ENCODE results near the gene MRPL45. TPM values are rescaled to one million over a fixed set of nuclear protein-coding genes. Genes with fewer than 3 reads are reported as not detected.
"Not testable (repeated sequence)": the region's sequence is repeated elsewhere in the genome, so short reads cannot be mapped to it uniquely, and the experiment has no call there.

MRPL45 gene
- 10 to 100 TPM; 57.6 to 68.1 (median 63.6) TPM for polyA plus RNA-seq (ENCODE audit: insufficient read length in 4 of 4)

- peak; percentile 82 to 95 (median 92) for DNase-seq (ENCODE audit: low read depth in 4 of 4, low spot score in 2 of 4)
Observed at GRCh38 chr17:38296834-38297517, at the start of gene MRPL45. Gene MRPL45, plus strand, starts transcription at chr17:38297168. Its CDS starts 16 bp downstream, at chr17:38297184.

GRCh38 chr17:38253191-38253590 lies 43.8 kb upstream of the MRPL45 start:
- DNase-seq (ENCODE audit: low read depth in 4 of 4, low spot score in 2 of 4): not testable (repeated sequence)

DNA sequence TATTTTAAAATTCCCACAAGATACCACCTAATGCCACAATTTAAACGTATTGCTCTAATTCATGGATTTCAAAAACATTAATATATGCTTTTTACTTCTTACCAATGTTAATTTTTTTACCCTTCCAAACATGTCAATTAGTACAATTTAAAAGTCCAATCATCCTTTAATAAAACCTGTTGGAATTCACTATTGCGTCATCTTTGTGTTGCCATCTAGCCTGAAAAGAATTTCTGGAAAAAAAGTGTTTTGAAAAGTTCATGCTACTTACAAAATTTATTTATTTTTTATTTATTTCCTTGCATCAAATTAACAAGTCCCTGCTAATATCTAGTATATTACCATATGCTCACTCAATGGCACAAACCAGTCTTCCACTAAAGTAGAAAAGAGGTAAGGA lies 42.6 kb upstream of the MRPL45 start:
- not testable (repeated sequence) for DNase-seq (ENCODE audit: low read depth in 4 of 4, low spot score in 2 of 4)

DNA sequence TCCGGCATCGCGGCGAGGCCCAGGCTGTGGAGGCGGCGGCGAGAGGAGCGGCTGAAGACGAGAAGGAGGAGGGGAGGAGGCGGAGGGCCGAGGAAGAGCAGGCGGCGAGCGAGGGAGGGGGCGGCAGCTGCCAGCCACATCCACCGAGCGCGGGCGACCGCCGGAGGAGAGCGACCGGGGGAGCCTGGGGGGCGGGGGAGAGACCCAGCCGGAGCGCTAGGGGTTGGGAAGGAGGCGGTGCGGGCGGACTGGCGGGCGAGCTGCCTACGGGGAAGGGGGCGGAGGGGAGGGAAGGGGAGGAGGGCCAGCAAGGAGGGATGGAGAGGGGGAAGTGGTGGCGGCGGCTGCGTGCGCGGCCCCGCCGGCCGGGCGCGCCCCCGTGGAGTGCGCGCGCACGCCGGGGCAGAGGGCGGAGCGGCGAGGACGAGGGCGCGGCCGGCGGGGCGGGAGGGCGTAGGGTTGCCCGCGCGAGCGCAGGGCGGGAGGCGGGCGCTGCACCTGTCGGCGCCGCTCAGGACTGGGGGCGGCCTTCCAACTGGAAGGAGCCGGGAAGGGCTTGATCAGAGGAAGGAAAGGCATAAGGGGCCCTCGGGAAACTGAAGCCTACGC lies 39.9 kb upstream of the MRPL45 start:
- peak in 3 of 4 donors; percentile 32 to 47 (median 44) for DNase-seq (ENCODE audit: low read depth in 4 of 4, low spot score in 2 of 4)

DNA sequence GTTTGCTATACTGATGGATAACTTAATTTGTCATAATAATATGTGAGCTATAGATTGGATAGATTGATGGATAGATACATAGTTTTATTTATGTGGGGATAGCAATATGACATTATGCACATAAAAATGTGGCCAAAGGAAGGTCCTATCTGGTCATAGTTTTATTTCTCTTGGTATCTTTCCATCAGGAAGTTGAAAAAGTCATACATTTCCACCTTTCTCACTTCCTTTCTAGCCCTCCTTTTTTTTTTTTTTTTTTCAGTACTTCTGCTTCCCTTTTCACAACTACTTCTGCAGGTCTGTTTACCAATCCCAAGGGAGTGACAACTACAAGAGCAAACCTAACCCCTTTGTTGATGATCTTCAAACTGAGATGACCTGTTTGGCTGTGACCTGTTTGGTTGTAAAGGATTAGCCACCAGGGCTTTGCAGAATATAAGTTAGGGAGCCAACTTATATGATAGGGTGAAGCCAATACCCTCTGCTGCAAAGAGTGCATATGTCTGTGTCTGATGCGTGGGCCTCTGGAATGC lies 30.9 kb upstream of the MRPL45 start:
- not testable (repeated sequence) for DNase-seq (ENCODE audit: low read depth in 4 of 4, low spot score in 2 of 4)

DNA sequence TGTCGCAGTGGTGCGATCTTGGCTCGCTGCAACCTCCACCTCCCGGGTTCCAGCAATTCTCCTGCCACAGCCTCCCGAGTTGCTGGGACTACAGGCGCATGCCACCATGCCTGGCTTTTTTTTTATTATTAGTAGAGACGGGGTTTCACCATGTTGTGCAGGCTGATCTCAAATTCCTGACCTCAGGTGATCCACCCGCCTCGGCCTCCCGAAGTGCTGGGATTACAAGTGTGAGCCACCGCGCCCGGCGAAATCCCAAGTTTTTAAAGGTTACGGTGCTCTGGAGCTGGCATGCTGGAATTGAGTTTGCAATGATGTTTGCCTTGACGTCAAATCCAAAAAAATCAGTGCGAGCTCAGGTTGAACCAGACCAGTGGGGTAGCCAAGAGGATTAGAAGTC lies 30.4 kb upstream of the MRPL45 start:
- not testable (repeated sequence) for DNase-seq (ENCODE audit: low read depth in 4 of 4, low spot score in 2 of 4)

DNA sequence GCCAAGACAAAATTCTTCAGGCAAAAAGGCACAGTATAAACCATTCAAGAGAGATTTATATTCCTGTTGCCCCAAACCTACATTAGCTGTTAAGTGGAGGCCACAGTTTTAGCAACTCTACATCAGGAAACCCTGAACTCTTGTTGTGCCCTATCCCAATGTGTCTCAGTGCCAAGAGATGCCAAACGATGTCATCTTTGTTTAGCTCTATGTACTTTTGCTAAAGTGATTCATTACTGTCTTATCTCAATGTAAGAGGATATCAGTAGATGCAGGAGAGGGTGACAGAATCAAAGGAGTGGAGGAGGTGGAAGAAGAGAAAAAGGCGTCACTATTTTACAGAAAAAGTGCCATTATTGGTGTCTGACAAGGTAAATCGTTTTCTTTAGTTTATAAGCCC lies 28.8 kb upstream of the MRPL45 start:
- DNase-seq (ENCODE audit: low read depth in 4 of 4, low spot score in 2 of 4): not testable (repeated sequence)

DNA sequence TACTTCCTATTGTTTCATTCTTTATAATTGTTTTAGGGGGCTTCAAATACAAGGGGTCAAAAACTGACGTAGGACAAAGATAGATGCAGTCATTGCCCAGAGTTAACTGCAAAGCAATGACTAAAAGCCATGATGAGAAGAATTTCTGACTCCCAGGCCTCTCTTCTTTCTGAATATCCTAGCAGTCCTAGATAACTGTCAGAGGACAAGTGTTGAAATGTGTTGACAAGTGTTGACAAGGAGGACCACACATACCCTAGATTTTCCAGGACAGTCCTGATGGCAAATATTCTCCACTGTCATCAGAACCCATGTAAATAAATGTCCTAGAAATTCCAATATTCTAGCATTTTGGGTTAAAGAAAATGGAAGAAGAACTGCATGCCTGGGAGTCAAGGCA lies 27.9 kb upstream of the MRPL45 start:
- not testable (repeated sequence) for DNase-seq (ENCODE audit: low read depth in 4 of 4, low spot score in 2 of 4)

DNA sequence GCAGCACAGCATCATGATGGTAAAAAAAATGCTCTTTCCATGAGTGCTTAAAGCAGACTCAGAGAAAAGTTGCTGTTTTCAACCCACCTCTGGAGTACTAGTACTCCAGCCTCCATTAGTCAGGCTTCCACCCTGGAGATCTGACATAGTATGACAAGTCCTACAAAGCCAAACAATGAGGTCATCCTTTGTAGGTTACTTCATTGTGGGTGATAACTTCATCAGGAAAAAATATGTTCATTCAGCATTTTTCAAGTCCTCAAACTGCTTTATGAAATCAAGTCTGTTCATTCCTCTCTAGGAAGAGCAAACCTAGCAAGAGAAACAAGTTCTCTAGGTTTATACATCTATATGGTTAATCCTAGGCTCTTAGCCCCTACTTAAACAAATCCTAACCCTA lies 27.4 kb upstream of the MRPL45 start:
- not testable (repeated sequence) for DNase-seq (ENCODE audit: low read depth in 4 of 4, low spot score in 2 of 4)

GRCh38 chr17:38285994-38286393 lies 11.0 kb upstream of the MRPL45 start:
- DNase-seq (ENCODE audit: low read depth in 4 of 4, low spot score in 2 of 4): not testable (repeated sequence)

DNA sequence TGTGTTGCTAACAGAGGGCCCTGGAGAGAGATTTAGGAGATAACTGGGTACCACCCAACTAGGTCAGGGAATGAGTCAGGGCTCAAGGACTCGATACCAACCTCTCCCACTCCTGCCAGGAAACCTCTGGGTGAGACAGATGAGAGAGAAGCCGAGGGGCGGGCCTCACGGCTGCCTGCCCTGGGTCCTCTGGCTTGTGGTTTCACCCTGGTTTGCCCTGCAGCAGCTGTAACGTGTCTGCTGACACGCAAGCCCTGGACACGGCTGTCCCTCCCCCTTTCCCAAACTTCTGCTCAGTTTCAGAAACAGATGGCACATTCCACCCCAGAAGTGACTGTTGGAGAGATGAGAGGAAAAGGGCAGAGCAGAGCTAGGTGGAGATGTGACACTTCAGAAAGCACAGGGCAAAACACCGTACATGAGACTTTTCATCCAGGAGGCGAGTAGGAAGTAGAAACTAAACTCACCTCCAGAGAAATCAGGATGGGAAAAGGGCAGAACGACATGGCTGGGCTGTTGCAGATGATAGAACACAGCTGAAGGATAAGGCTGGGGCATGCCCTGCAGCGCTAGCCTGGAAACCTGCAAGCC lies 10.4 kb upstream of the MRPL45 start:
- peak; percentile 18 to 43 (median 28) for DNase-seq (ENCODE audit: low read depth in 4 of 4, low spot score in 2 of 4)

DNA sequence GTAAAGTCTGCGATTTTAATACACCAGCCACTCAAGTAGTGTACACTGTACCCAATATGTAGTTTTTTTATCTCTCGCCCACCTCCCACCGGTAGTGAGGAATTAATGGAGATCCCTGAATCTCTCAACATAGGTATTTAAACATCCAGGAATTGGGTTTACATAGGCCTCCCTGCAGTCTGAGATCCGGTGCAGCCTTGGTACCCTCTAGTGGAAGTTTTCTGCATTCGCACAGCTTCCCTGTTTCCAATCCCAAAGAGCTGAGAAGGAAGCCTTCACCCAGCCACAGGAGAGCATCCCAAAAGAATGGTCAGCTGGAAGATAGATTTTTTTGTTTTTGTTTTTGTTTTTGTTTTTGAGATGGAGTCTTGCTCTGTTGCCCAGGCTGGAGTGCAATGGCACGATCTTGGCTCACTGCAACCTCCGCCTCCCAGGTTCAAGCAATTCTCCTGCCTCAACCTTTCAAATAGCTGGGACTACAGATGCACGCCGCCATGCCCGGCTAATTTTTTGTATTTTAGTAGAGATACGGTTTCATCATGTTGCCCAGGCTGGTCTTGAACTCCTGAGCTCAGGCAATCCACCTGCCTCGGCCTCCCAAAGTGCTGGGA lies 8.6 kb upstream of the MRPL45 start:
- DNase-seq (ENCODE audit: low read depth in 4 of 4, low spot score in 2 of 4): not testable (repeated sequence)

DNA sequence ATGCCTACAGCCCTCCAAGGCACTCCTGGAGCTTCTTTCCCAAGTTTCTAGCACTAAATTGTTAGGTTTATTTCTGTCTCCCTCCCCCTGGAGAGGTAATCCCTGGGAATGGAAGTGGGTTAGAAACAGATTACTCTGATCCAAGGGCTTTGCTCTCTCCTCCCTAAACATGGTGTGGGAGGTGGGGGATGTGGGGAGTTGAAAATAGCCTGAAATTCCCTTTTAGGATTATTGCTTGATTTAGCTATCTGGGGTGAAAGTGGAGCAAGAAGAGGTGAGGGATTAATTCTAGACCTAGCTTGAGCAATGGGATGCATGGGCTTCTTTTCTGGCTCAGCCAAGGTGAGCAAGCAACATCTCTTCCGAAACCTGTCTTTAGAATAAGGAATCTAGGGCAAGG lies 7.2 kb upstream of the MRPL45 start:
- DNase-seq (ENCODE audit: low read depth in 4 of 4, low spot score in 2 of 4): not testable (repeated sequence)

DNA sequence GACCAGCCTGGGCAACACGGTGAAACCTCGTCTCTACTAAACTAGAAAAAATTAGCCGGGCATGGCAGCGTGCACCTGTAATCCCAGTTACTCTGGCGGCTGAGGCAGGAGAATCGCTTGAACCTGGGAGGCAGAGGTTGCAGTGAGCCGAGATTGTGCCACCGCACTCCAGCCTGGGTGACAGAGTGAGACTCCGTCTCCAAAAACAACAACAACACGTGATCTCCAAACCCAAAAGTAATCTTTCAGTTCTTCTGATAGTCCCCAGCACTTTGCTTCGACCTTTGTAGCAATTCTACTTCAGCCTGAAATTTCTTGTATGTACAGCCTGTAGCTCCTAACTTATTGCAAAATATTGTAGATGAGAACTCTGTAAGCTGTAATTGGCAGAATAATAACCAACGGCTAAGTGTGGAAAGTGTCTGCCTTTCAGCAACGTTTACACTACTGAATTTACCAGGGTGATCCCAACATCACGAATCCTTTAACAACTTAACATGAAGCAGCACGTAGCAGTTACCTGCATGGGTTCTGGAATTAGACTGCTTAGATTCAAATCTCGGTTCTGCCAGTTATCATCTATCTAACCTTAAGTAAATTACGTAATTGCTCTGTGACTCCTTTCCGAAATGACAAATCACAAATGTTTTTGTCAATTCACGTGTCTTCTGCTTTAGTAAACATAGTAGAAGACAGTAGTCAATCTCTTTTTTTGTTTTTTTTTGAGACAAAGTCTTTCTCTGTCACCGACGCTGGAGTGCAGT lies 1.2 kb upstream of the MRPL45 start:
- DNase-seq (ENCODE audit: low read depth in 4 of 4, low spot score in 2 of 4): not testable (repeated sequence)

- DNase-seq (ENCODE audit: low read depth in 4 of 4, low spot score in 2 of 4): no peak
Observed at GRCh38 chr17:38315497-38315896, 18.5 kb downstream of the MRPL45 start.

- DNase-seq (ENCODE audit: low read depth in 4 of 4, low spot score in 2 of 4): no peak
Observed at GRCh38 chr17:38317081-38317480, 20.1 kb downstream of the MRPL45 start.

- no peak for DNase-seq (ENCODE audit: low read depth in 4 of 4, low spot score in 2 of 4)
Observed at GRCh38 chr17:38320482-38320881, 23.5 kb downstream of the MRPL45 start.

DNA sequence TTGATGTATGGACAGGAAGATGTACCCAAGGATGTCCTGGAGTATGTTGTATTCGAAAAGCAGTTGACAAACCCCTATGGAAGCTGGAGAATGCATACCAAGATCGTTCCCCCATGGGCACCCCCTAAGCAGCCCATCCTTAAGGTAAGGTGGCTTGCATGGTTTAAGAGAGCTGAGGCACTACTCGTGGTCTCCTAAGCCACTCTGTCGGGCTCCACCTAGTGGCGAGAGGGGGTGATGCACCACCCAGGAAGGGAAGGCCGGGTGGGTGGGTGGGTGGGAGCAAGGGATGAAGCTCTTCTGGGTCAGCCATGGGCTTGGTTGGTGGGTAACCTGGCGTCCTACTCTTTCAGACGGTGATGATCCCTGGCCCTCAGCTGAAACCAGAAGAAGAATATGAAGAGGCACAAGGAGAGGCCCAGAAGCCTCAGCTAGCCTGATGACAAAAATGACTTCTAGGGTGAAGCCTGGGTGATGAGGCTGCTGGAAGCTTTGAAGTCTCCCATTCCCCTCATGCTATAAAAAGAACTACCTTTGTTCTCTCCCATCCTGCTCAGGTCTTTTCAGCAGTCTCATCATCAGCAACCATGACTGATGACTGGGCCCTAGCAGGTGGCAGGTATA lies 25.3 kb downstream of the MRPL45 start:
- no peak for DNase-seq (ENCODE audit: low read depth in 4 of 4, low spot score in 2 of 4)

- DNase-seq (ENCODE audit: low read depth in 4 of 4, low spot score in 2 of 4): no peak
Observed at GRCh38 chr17:38322897-38323296, 25.9 kb downstream of the MRPL45 start.

GRCh38 chr17:38324141-38324697 lies 27.3 kb downstream of the MRPL45 start:
- no peak for DNase-seq (ENCODE audit: low read depth in 4 of 4, low spot score in 2 of 4)

Data from left renal cortex interstitium (tissue), 4 donors.